Activated CD8-positive, alpha-beta memory T cell treated with anti-CD3 and anti-CD28 coated beads, Interleukin-2, amount 50 U/mL, for 48 hours (primary cell): ENCODE measurements around the gene SMTNL2.
"Not testable (repeated sequence)": the region's sequence is repeated elsewhere in the genome, so short reads cannot be mapped to it uniquely, and the experiment has no call there.

Experiments
- DNase-seq: peaks from one replicate; pipeline ENCODE4 v3.0.0-alpha.2; 2020

Gene SMTNL2

GRCh38 chr17:4605826-4606225 is 21.5 kb downstream of the SMTNL2 start:
- no peak for DNase-seq

- no peak for DNase-seq
Measured at GRCh38 chr17:4607261-4607741, 23.0 kb downstream of the SMTNL2 start.

- no peak for DNase-seq
Measured at GRCh38 chr17:4607773-4608187, 23.5 kb downstream of the SMTNL2 start.

- DNase-seq, result no peak
Measured at GRCh38 chr17:4609761-4610160, 25.4 kb downstream of the SMTNL2 start.

- no peak for DNase-seq
Measured at GRCh38 chr17:4610162-4610561, 25.8 kb downstream of the SMTNL2 start.

GRCh38 chr17:4610656-4611055 is 26.3 kb downstream of the SMTNL2 start:
- DNase-seq, result no peak

- DNase-seq, result no peak
Measured at GRCh38 chr17:4616476-4616875, 32.1 kb downstream of the SMTNL2 start.

GRCh38 chr17:4617090-4617489 is 32.8 kb downstream of the SMTNL2 start:
- DNase-seq, result no peak

GRCh38 chr17:4617590-4618351 is 33.4 kb downstream of the SMTNL2 start:
- DNase-seq, result no peak

GRCh38 chr17:4620531-4621101 is 36.3 kb downstream of the SMTNL2 start:
- no peak for DNase-seq

- DNase-seq, result no peak
Measured at GRCh38 chr17:4622375-4622774, 38.0 kb downstream of the SMTNL2 start.

- DNase-seq, result no peak
Measured at GRCh38 chr17:4623249-4623648, 38.9 kb downstream of the SMTNL2 start.

GRCh38 chr17:4624451-4624911 is 40.2 kb downstream of the SMTNL2 start:
- DNase-seq, result not testable (repeated sequence)

GRCh38 chr17:4625181-4625617 is 40.9 kb downstream of the SMTNL2 start:
- DNase-seq, result no peak

GRCh38 chr17:4626734-4627256 is 42.5 kb downstream of the SMTNL2 start:
- no peak for DNase-seq

GRCh38 chr17:4631431-4631830 is 47.1 kb downstream of the SMTNL2 start:
- no peak for DNase-seq

- DNase-seq, result no peak
Measured at GRCh38 chr17:4631836-4632580, 47.7 kb downstream of the SMTNL2 start.

- no peak for DNase-seq
Measured at GRCh38 chr17:4632581-4632920, 48.2 kb downstream of the SMTNL2 start.

- no peak for DNase-seq
Measured at GRCh38 chr17:4633643-4634042, 49.3 kb downstream of the SMTNL2 start.

GRCh38 chr17:4634976-4635375 is 50.6 kb downstream of the SMTNL2 start:
- DNase-seq, result no peak

- no peak for DNase-seq
Measured at GRCh38 chr17:4635823-4636375, 51.6 kb downstream of the SMTNL2 start.

- DNase-seq, result no peak
Measured at GRCh38 chr17:4636474-4637100, 52.3 kb downstream of the SMTNL2 start.

- DNase-seq, result not testable (repeated sequence)
Measured at GRCh38 chr17:4638766-4639165, 54.4 kb downstream of the SMTNL2 start.
